HepG2 (cell line): Measurements from ENCODE around the gene VPS52. TPM values are rescaled to one million over a fixed set of nuclear protein-coding genes. Genes with fewer than 3 reads are reported as not detected.
A peak's percentile ranks its signal among the peaks of the same experiment; 100 is the strongest.

Source experiments
- ATRX ChIP-seq: sonication (generic); formaldehyde crosslinking; IDR thresholded peaks from 2 replicates; pipeline ENCODE4 v1.4.0; 2020; ENCODE audit warnings: missing genetic modification reagents, borderline replicate concordance
- BCLAF1 ChIP-seq: fragments of 450-650 bp; IDR thresholded peaks from 2 replicates; pipeline ENCODE4 v1.6.1; 2017; ENCODE audit warnings: mild to moderate bottlenecking
- DRAP1 ChIP-seq: IDR thresholded peaks from 2 replicates; pipeline ENCODE4 v1.6.1; 2016; ENCODE audit warnings: missing genetic modification reagents, missing compliant biosample characterization
- ELF4 ChIP-seq: sonication (generic); formaldehyde crosslinking; IDR thresholded peaks from 2 replicates; pipeline ENCODE4 v1.5.0; 2020; ENCODE audit warnings: missing genetic modification reagents, mild to moderate bottlenecking, moderate library complexity, borderline replicate concordance
- HES4 ChIP-seq: sonication (generic); formaldehyde crosslinking; IDR thresholded peaks from 2 replicates; pipeline ENCODE4 v1.9.0; 2021; ENCODE audit warnings: mild to moderate bottlenecking, missing genetic modification reagents, borderline replicate concordance
- IRF9 ChIP-seq: sonication (generic); formaldehyde crosslinking; IDR thresholded peaks from 2 replicates; pipeline ENCODE4 v1.8.0; 2022; ENCODE audit warnings: missing genetic modification reagents, mild to moderate bottlenecking, borderline replicate concordance
- RORA ChIP-seq: sonication (generic); formaldehyde crosslinking; IDR thresholded peaks from 2 replicates; pipeline ENCODE4 v1.5.0; 2020; ENCODE audit warnings: mild to moderate bottlenecking, missing genetic modification reagents, moderate library complexity
- SIX4 ChIP-seq: sonication (generic); formaldehyde crosslinking; IDR thresholded peaks from 2 replicates; pipeline ENCODE4 v1.4.0; 2020; ENCODE audit warnings: missing genetic modification reagents
- TCF7L2 ChIP-seq: IDR thresholded peaks from 2 replicates; pipeline ENCODE4 v1.6.1; 2011; ENCODE audit warnings: mild to moderate bottlenecking, low read depth, low read length, moderate library complexity
- TMF1 ChIP-seq: sonication (generic); formaldehyde crosslinking; IDR thresholded peaks from 2 replicates; pipeline ENCODE4 v1.8.1; 2022; ENCODE audit warnings: low read depth, missing genetic modification reagents
- USF2 ChIP-seq, 2 experiments: sonication (generic) in 1 of 2; formaldehyde crosslinking in 1 of 2; IDR thresholded peaks; 2 replicates each; pipeline versions ENCODE4 v1.5.1 to v1.6.1; 2011 to 2020; ENCODE audit warnings: borderline replicate concordance in 1 of 2, low read depth in 1 of 2, low read length in 1 of 2, mild to moderate bottlenecking in 1 of 2, missing genetic modification reagents in 1 of 2, moderate library complexity in 1 of 2
- ZBTB1 ChIP-seq: sonication (generic); formaldehyde crosslinking; IDR thresholded peaks from 2 replicates; pipeline ENCODE4 v1.4.0; 2020; ENCODE audit warnings: missing genetic modification reagents, borderline replicate concordance
- ZBTB25 ChIP-seq: IDR thresholded peaks from 2 replicates; pipeline ENCODE4 v1.6.1; 2018; ENCODE audit warnings: missing genetic modification reagents
- ZFP36L2 ChIP-seq: sonication (generic); formaldehyde crosslinking; IDR thresholded peaks from 2 replicates; pipeline ENCODE4 v1.4.0; 2020; ENCODE audit warnings: missing genetic modification reagents
- ZNF570 ChIP-seq: sonication (generic); formaldehyde crosslinking; IDR thresholded peaks from 2 replicates; pipeline ENCODE4 v1.4.0; 2020; ENCODE audit warnings: mild to moderate bottlenecking, missing genetic modification reagents, borderline replicate concordance
- ZNF577 ChIP-seq: sonication (generic); formaldehyde crosslinking; IDR thresholded peaks from 2 replicates; pipeline ENCODE4 v1.4.0; 2020; ENCODE audit warnings: mild to moderate bottlenecking, low read depth, missing genetic modification reagents, borderline replicate concordance
- ZNF784 ChIP-seq: sonication (generic); formaldehyde crosslinking; IDR thresholded peaks from 2 replicates; pipeline ENCODE4 v1.5.1; 2020; ENCODE audit warnings: missing genetic modification reagents, mild to moderate bottlenecking, borderline replicate concordance
- polyA plus RNA-seq, 8 experiments: library from polyadenylated mRNA; depleted of rRNA in 3 of 8; stranded (reverse) in 7 of 8; unstranded in 1 of 8; fragments of >200 nt; fragmentation: Illumina TruSeq in 4 of 8; extraction: Trizol in 4 of 8; gene quantifications; 2 replicates each; pipeline versions ENCODE4 v1.2.1 to v1.2.3, GENCODE V29; 2011 to 2016; ENCODE audit warnings: low read depth in 4 of 8, missing spikeins in 1 of 8, mixed read lengths in 1 of 8; ENCODE audit not compliant: insufficient read depth in 1 of 8
- total RNA-seq, 5 experiments: library from RNA; depleted of rRNA; stranded (reverse); fragments of >200 nt; fragmentation: Illumina TruSeq; extraction: Trizol; gene quantifications; 2 replicates each; pipeline ENCODE4 v1.2.3, GENCODE V29; 2016; ENCODE audit warnings: low read depth in 1 of 5

Gene VPS52
- total and polyA plus RNA-seq, 2 of the 13 experiments (the other 11 are each of a cell fraction or from before 2014, with no cell fraction given): 48.9 to 85.5 TPM

GRCh38 chr6:33271468-33272274 lies at the start of gene VPS52, which contains the start of gene RPS18 (continued):
- no peak for TF ChIP-seq USF2 (IDR thresholded peaks at IDR 0.05; ENCODE audit: low read depth, low read length)
- no peak for TF ChIP-seq USF2 (CRISPR knock-in tag; IDR thresholded peaks at IDR 0.05; ENCODE audit: borderline replicate concordance)
- TF ChIP-seq ZBTB1 (CRISPR knock-in tag): no peak
- TF ChIP-seq ZNF784 (CRISPR knock-in tag): peak; percentile 84
- no peak for TF ChIP-seq BCLAF1
- TF ChIP-seq SIX4 (CRISPR knock-in tag): no peak; the same call in 1 of the 2 replicates
- TF ChIP-seq ZFP36L2: peak; percentile 84; the same call in 1 of the 2 replicates
- TF ChIP-seq TCF7L2: no peak
- TF ChIP-seq ZNF570 (CRISPR knock-in tag): no peak
- 0 out of 2 replicates have a peak, but pooled peaks have one; percentile 53 for TF ChIP-seq ATRX (CRISPR knock-in tag)
- TF ChIP-seq ELF4: peak; percentile 93
- peak; percentile 87; the same call in 1 of the 2 replicates for TF ChIP-seq ZBTB25 (CRISPR knock-in tag)
- TF ChIP-seq DRAP1 (CRISPR knock-in tag): peak; percentile 99
- TF ChIP-seq IRF9 (CRISPR knock-in tag): peak; percentile 90
- TF ChIP-seq HES4 (CRISPR knock-in tag): peak; percentile 70
- TF ChIP-seq RORA (CRISPR knock-in tag): no peak
- no peak; the same call in 1 of the 2 replicates for TF ChIP-seq ZNF577 (CRISPR knock-in tag)
- TF ChIP-seq TMF1: peak; percentile 79
